PC-9 (cell line): Measurements from ENCODE around the gene RAD52.

ENCODE experiments used
- EZH2 ChIP-seq: fragments of 200-600 bp; sonication (generic); IDR thresholded peaks from 2 replicates; pipeline ENCODE4 v1.8.0; 2017; ENCODE audit warnings: antibody characterized with exemption, low read depth
- TF ChIP-seq, protein P1 (sequence below): fragments of 200-600 bp; sonication (generic); conservative IDR thresholded peaks from 2 replicates; pipeline ENCODE4 v1.6.1; 2017; ENCODE audit warnings: mixed run types, antibody characterized with exemption, mild to moderate bottlenecking, moderate library complexity

DNA sequence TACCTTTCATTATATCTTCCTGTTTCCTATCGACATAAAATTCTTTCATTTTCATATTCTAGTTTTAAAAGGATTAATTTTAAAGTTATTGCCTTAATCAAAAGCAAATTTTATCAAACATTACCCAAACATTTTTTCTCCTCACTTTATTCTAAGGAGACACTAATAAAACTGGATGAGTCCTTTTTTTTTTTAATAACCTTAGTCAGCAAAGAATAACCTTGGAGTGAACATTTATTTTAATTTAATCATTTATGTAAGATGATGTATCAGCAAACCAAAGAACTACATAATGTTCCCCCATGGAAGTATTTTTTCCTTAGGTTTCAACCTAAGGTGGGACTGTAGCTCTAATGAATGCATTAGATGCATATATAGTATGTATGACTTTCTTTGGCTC is 83.9 kb downstream of the RAD52 start:
- TF ChIP-seq, protein P1, sequence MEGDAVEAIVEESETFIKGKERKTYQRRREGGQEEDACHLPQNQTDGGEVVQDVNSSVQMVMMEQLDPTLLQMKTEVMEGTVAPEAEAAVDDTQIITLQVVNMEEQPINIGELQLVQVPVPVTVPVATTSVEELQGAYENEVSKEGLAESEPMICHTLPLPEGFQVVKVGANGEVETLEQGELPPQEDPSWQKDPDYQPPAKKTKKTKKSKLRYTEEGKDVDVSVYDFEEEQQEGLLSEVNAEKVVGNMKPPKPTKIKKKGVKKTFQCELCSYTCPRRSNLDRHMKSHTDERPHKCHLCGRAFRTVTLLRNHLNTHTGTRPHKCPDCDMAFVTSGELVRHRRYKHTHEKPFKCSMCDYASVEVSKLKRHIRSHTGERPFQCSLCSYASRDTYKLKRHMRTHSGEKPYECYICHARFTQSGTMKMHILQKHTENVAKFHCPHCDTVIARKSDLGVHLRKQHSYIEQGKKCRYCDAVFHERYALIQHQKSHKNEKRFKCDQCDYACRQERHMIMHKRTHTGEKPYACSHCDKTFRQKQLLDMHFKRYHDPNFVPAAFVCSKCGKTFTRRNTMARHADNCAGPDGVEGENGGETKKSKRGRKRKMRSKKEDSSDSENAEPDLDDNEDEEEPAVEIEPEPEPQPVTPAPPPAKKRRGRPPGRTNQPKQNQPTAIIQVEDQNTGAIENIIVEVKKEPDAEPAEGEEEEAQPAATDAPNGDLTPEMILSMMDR, result no peak
- no peak for TF ChIP-seq EZH2
